ENCODE results near the gene BMP6.

GRCh38 chr6:7848229-7848628 lies 122.3 kb downstream of the BMP6 start:
- no peak for TF ChIP-seq EZH2 (optimal IDR thresholded peaks at IDR 0.05; ENCODE audit: low read depth, low read length)
- TF ChIP-seq CTCF (IDR thresholded peaks at IDR 0.05; ENCODE audit: low read length) = no peak

Data from MM.1S (cell line).